KG1 (cell line): ENCODE measurements around the gene CDH23.

ENCODE experiments used
- DNase-seq: peaks from one replicate; lab custom pipeline; 2025; lab: John Stamatoyannopoulos, UW

Gene CDH23

GRCh38 chr10:71423250-71423649 lies 26.5 kb downstream of the CDH23 start:
- no peak for DNase-seq

DNA sequence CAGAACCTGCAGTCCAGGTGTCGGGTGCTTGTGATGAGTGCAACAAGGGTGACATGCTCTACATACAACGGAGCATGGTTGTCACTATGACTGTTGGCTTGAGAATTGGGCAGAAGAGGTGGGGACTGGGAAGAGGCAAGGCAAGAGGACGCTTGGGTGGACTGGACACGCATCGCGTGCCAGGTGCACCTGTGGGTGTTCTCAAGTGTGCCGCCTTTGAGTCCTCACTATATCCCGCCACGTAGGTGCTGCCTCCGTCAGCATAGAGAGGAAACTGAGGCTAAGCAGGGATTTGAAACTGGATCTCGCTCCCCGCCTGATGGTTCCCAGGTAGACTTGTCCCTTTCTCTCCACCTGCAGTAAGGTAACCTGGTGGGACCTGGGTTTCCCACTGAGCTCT lies 27.2 kb downstream of the CDH23 start:
- no peak for DNase-seq

DNA sequence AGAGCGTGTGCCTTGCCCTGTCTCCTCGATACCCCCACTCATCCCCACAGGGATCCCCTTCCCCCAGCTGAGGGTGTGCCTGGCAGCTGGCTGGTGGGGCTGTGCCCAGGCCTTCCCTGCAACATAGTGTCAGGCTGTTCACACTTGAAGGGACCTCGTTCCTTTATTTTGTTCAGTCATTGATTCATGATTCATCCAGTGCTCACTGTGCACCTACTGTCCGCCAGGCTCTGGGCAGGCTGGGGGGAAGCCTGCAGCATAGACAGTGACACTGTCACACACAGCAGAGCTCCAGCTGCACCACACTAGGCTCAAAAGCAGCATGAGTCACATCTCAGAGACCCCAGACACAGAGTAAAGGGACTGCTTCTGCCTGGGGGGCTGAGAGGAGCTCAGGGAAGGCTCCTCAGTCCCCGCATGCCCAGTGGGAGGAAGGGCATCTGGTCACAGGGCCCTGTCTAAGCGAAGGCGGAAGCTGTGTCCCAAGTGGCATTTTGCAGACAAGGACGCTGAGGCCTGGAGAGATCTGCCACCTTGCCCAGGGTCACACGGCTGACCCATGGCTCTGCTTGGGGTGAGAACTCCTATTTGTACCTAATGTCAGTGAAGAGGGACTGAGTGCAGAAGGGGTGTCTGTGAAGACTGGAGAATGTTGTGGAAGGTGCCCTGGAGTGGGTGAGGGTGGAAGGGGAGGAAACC lies 27.9 kb downstream of the CDH23 start:
- DNase-seq = no peak

GRCh38 chr10:71426058-71426605 lies 29.4 kb downstream of the CDH23 start:
- DNase-seq = no peak

GRCh38 chr10:71427246-71427645 lies 30.5 kb downstream of the CDH23 start:
- no peak for DNase-seq

DNA sequence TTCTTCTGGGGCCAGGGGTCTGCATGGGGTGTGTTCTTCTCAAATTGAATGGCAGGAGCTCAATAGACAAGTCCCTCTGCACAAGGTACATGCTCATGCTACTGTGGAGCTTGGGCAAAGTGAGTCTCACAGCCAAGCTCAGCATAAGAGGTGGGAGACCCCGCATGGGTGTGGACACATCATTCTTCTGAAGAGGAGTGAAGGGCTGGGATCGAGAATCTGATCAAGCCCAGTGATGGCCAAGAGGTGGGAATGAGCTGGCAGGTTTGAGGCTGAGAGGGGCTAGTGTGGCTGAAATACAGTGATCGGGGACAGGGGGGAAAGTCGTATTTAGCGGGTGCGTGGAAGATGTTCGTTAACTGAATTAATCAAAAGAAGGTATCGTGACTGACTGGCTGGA lies 32.6 kb downstream of the CDH23 start:
- no peak for DNase-seq

DNA sequence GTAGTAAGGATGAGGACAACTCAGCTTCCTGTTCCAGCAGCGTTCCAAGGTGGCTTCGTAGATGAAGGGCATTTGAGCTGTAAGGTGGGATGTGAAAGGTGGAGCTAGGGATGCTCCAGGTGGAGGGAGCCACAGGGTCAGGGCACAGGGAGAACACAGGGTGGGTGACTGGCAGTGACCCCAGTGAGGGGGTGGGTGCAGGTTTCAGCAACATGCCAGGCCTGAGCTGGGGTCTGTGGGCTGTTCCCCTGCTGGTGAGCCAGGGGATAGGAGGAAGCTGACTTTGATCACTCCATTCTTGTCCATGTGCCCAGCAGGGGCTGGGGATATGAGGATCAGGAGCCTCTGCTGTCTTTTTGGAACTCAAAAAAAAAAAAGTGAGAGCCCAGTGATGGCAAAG lies 33.2 kb downstream of the CDH23 start:
- no peak for DNase-seq

- DNase-seq = no peak
Measured at GRCh38 chr10:71431239-71432100, 34.8 kb downstream of the CDH23 start.

- no peak for DNase-seq
Measured at GRCh38 chr10:71432101-71432905, 35.6 kb downstream of the CDH23 start.

DNA sequence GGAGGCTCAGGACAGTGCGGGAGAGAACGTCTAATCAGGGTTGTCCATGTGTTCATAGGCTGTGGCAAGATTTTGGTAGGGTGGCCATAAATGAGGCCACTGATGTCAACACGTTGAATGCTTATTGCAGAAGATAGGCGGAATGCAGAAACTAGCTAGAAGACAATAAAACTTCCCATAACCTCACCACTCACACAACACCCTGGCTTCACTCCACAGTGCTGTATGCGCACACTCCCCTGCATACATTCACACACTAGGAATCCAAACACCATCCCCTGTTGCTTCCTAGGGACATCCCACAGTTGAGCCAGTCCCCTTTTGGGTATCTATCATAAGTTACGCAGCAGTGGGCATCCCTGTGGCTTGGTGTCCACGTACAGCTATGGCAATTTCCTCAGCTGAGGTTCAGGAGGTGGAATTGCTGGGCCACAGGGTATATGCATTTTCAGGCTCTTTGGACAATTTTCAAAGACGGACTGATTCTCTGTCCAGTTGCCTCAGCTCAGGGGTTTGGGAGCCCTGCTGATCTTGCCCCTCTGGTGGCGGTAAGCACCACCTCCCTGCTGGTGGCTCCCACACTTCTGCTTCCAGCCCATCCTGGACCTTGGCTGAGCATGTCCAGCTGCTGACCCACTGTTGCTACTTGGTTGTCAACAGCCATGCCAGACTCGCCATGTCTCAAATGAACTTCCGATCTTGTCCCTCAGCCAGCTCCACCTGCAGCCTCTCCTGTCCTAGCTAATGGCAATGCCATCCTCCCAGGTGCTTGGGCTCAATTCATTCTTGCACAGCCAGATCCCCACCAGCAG lies 36.4 kb downstream of the CDH23 start:
- DNase-seq = no peak

GRCh38 chr10:71433768-71434744 lies 37.3 kb downstream of the CDH23 start:
- DNase-seq = no peak

GRCh38 chr10:71434760-71435394 lies 38.2 kb downstream of the CDH23 start:
- no peak for DNase-seq

DNA sequence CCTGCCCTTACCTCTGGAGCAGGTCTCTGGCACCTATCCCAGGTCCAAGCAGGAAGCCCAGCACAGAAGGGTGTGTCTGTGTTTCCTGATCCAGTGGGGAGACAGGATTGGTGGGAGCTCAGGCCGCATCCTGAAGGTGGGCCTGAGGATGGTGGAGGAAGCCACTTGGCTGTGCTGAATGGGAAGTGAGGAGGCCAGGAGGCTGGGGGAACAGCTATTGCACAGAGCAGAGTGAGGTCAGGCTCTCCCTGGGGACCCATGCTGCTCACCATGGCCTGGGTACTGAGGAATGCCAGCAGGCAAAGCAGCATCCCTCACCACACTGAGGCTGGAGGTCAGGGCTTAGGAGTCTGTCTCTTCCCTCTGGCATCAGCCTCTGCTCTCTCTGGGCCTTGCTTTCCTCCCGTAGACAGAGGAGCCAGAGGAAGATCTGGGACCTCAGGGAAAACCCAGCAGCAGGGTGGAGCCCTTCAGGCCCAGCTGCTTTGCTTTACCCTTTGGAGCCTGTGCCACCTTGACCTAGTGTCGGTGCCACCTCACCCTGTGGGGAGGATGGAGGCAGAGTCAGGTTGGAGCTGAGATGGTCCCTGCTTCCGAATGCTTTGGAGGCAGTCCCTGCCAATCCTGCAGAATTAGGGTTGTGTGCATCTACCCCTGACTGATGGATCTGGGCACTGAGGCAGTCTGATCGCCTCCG lies 39.0 kb downstream of the CDH23 start:
- DNase-seq = no peak

GRCh38 chr10:71436268-71437125 lies 39.8 kb downstream of the CDH23 start:
- no peak for DNase-seq

- DNase-seq = no peak
Measured at GRCh38 chr10:71437537-71438092, 40.9 kb downstream of the CDH23 start.

GRCh38 chr10:71438761-71439160 lies 42.0 kb downstream of the CDH23 start:
- no peak for DNase-seq

- no peak for DNase-seq
Measured at GRCh38 chr10:71439670-71440425, 43.1 kb downstream of the CDH23 start.
